ENCODE results near the gene ZNF48. TPM values are rescaled to one million over a fixed set of nuclear protein-coding genes. Genes with fewer than 3 reads are reported as not detected.

ZNF48 gene
- total RNA-seq, 1 experiment from 2014 or later: 57.3 TPM

DNA sequence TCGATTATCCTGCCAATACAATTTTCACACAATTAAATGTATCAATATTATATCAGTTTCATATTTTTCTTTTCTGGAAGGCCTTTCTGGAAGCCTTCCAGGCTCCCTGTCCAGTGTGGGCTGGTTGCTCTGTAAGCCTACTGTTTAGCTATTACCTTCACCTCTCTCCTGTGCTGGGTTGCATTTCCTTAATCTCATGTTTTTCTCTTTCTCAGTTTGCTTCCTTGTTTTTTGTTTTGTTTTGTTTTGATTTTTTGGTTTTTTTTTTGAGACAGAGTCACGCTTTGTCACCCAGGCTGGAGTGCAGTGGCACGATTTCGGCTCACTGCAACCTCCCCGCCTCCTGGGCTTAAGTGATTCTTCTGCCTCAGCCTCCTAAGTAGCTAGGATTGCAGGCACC, 43.6 kb downstream of the ZNF48 start:
- Histone ChIP-seq H3T11ph (ENCODE audit: low read length) (no peak overlapping the region), H2BK20ac (ENCODE audit: low read depth, low read length, poor library complexity, severe bottlenecking) (no peak overlapping the region), H3K14ac (ENCODE audit: insufficient read depth, low read length) (no peak overlapping the region), H2AFZ (ENCODE audit: low read length) (no peak overlapping the region), H3K18ac (ENCODE audit: insufficient read length, low read depth, low read length) (no peak overlapping the region), H3K79me1 (ENCODE audit: insufficient read depth, low read depth, low read length, poor library complexity, severe bottlenecking) (no peaks in the 10 kb centered on the region), H3K56ac (ENCODE audit: insufficient read length, low read depth, low read length) (no peak overlapping the region), H3K23me2 (ENCODE audit: insufficient read length, low read depth, low read length, poor library complexity, severe bottlenecking) (no peaks in the 10 kb centered on the region), H3K4me2 (ENCODE audit: insufficient read depth, insufficient read length, low read length) (no peak overlapping the region), H3K4ac (ENCODE audit: low read depth, low read length) (no peak overlapping the region), H2BK12ac (ENCODE audit: insufficient read length, low read depth, low read length) (no peak overlapping the region), H2BK5ac (ENCODE audit: insufficient read length, low read length) (no peak overlapping the region), H2BK120ac (ENCODE audit: low read depth, low read length, poor library complexity, severe bottlenecking) (no peak overlapping the region), H2AK5ac (ENCODE audit: insufficient read length, low read length) (no peak overlapping the region), H4K8ac (replicated peaks; ENCODE audit: insufficient read length, low read depth, low read length) (no peak overlapping the region), H2BK15ac (ENCODE audit: low read depth, low read length) (no peak overlapping the region), H3K23ac (ENCODE audit: insufficient read length, low read depth, low read length) (no peak overlapping the region), H3K27ac (ENCODE audit: insufficient read length, low read depth, low read length) (no peak overlapping the region), H4K20me1 (ENCODE audit: control insufficient read depth, insufficient read depth, insufficient read length) (no peaks in the 10 kb centered on the region), H3K79me2 (ENCODE audit: insufficient read depth, low read length) (no peaks in the 10 kb centered on the region), H3K9ac (ENCODE audit: extremely low read depth, insufficient read length, low read length) (no peak overlapping the region), H3K9me3 (ENCODE audit: control insufficient read depth, low read depth, low read length) (no peaks in the 10 kb centered on the region), H3K4me1 (ENCODE audit: insufficient read depth, low read length) (no peaks in the 10 kb centered on the region), H4K91ac (ENCODE audit: insufficient read length, low read depth, low read length) (no peak overlapping the region), H3K27me3 (ENCODE audit: insufficient read depth, low read length) (no peaks in the 10 kb centered on the region), H4K5ac (ENCODE audit: insufficient read length, low read depth, low read length) (no peak overlapping the region)
- H3K4me3 Mint-ChIP-seq: no peak overlapping the region; a peak in 1 of 5 replicates
- H3K27ac Mint-ChIP-seq: no peak overlapping the region
- peaks cover 2 to 9% (median 9%) of the 10 kb centered on the region in 3 experiments for H3K36me3 Mint-ChIP-seq (ENCODE audit: insufficient read depth in 1 of 3, low read depth in 3 of 3)
- no CpG with 5 or more reads among the region's 5 CpGs for WGBS (ENCODE audit: extremely low coverage, insufficient read length, low lambda C conversion rate)
- H3K9me3 Mint-ChIP-seq: no peaks in the 10 kb centered on the region; a peak in 3 of 5 replicates
- H3K27me3 Mint-ChIP-seq (ENCODE audit: low read depth): peaks cover 26% of the 10 kb centered on the region
- TF ChIP-seq, protein P1, sequence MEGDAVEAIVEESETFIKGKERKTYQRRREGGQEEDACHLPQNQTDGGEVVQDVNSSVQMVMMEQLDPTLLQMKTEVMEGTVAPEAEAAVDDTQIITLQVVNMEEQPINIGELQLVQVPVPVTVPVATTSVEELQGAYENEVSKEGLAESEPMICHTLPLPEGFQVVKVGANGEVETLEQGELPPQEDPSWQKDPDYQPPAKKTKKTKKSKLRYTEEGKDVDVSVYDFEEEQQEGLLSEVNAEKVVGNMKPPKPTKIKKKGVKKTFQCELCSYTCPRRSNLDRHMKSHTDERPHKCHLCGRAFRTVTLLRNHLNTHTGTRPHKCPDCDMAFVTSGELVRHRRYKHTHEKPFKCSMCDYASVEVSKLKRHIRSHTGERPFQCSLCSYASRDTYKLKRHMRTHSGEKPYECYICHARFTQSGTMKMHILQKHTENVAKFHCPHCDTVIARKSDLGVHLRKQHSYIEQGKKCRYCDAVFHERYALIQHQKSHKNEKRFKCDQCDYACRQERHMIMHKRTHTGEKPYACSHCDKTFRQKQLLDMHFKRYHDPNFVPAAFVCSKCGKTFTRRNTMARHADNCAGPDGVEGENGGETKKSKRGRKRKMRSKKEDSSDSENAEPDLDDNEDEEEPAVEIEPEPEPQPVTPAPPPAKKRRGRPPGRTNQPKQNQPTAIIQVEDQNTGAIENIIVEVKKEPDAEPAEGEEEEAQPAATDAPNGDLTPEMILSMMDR (conservative IDR thresholded peaks at IDR 0.05): no peak
- H3K4me1 Mint-ChIP-seq: peaks cover 4 to 6% of the 10 kb centered on the region in 2 experiments
- no peak for DNase-seq
